ENCODE data around the gene ELF1.

Gene ELF1

GRCh38 chr13:40996426-40997092, 22.6 kb downstream of the ELF1 start:
- H2AFZ ChIP-seq: no peak overlapping the region
- H3K9ac ChIP-seq: no peak overlapping the region
- H3K4me3 ChIP-seq (ENCODE audit: low read depth, low read length): no peak overlapping the region
- H3K4me2 ChIP-seq (ENCODE audit: low read length): no peak overlapping the region
- H3K27me3 ChIP-seq (ENCODE audit: control insufficient read depth, insufficient read depth, low read length): no peaks in the 10 kb centered on the region
- no peaks in the 10 kb centered on the region for H3K9me3 ChIP-seq (ENCODE audit: control insufficient read depth, low read length)
- peaks cover 2% of the 10 kb centered on the region for H3K4me1 ChIP-seq
- peaks cover 9% of the 10 kb centered on the region for H3K79me2 ChIP-seq
- no peak for TF ChIP-seq CTCF (IDR thresholded peaks at IDR 0.05)
- H3K36me3 ChIP-seq (ENCODE audit: control insufficient read depth, insufficient read depth, low read length): no peaks in the 10 kb centered on the region
- no peak overlapping the region for H3K27ac ChIP-seq

GRCh38 chr13:40995997-40996396, 23.1 kb downstream of the ELF1 start:
- Histone ChIP-seq H2AFZ (no peak overlapping the region), H3K36me3 (ENCODE audit: control insufficient read depth, insufficient read depth, low read length) (no peaks in the 10 kb centered on the region), H3K4me1 (peaks cover 2% of the 10 kb centered on the region), H3K9ac (no peak overlapping the region), H3K4me3 (ENCODE audit: low read depth, low read length) (no peak overlapping the region), H3K9me3 (ENCODE audit: control insufficient read depth, low read length) (no peaks in the 10 kb centered on the region), H3K27ac (no peak overlapping the region), H3K4me2 (ENCODE audit: low read length) (no peak overlapping the region), H3K79me2 (peaks cover 4% of the 10 kb centered on the region), H3K27me3 (ENCODE audit: control insufficient read depth, insufficient read depth, low read length) (no peaks in the 10 kb centered on the region)
- TF ChIP-seq CTCF (IDR thresholded peaks at IDR 0.05): no peak

GRCh38 chr13:40994581-40995230, 24.4 kb downstream of the ELF1 start:
- Histone ChIP-seq H3K9ac (no peak overlapping the region), H3K4me2 (ENCODE audit: low read length) (peak overlapping the region; percentile 58)

GRCh38 chr13:40993987-40994386, 25.1 kb downstream of the ELF1 start:
- Histone ChIP-seq H3K4me1 (peaks cover 2% of the 10 kb centered on the region), H3K9ac (no peak overlapping the region), H3K36me3 (ENCODE audit: control insufficient read depth, insufficient read depth, low read length) (no peaks in the 10 kb centered on the region), H3K79me2 (peaks cover 2% of the 10 kb centered on the region), H3K9me3 (ENCODE audit: control insufficient read depth, low read length) (no peaks in the 10 kb centered on the region), H3K4me3 (ENCODE audit: low read depth, low read length) (peak overlapping the region; percentile 45), H3K27ac (peak overlapping the region; percentile 92), H3K4me2 (ENCODE audit: low read length) (peak overlapping the region; percentile 58), H2AFZ (no peak overlapping the region), H3K27me3 (ENCODE audit: control insufficient read depth, insufficient read depth, low read length) (no peaks in the 10 kb centered on the region)
- TF ChIP-seq CTCF (IDR thresholded peaks at IDR 0.05): peak; percentile 16

More at GRCh38 chr13:40994581-40995230, 24.4 kb downstream of the ELF1 start:
- peaks cover under 1% of the 10 kb centered on the region for H3K79me2 ChIP-seq
- no peaks in the 10 kb centered on the region for H3K9me3 ChIP-seq (ENCODE audit: control insufficient read depth, low read length)
- H3K4me3 ChIP-seq (ENCODE audit: low read depth, low read length): peak overlapping the region; percentile 45
- no peaks in the 10 kb centered on the region for H3K27me3 ChIP-seq (ENCODE audit: control insufficient read depth, insufficient read depth, low read length)
- H3K36me3 ChIP-seq (ENCODE audit: control insufficient read depth, insufficient read depth, low read length): no peaks in the 10 kb centered on the region
- H3K4me1 ChIP-seq: peaks cover 2% of the 10 kb centered on the region
- H3K27ac ChIP-seq: peak overlapping the region; percentile 92
- TF ChIP-seq CTCF (IDR thresholded peaks at IDR 0.05): no peak
- H2AFZ ChIP-seq: peak overlapping the region; percentile 30

All from parathyroid adenoma (tissue), 2 donors.